SH-SY5Y (cell line): ENCODE measurements around the gene GP9.

Experiments
- GATA2 ChIP-seq: IDR thresholded peaks from 2 replicates; pipeline ENCODE4 v1.6.1; 2011; ENCODE audit warnings: mild to moderate bottlenecking, low read depth, low read length
- GATA3 ChIP-seq: IDR thresholded peaks from 2 replicates; pipeline ENCODE4 v1.6.1; 2011; ENCODE audit warnings: low read depth, mild to moderate bottlenecking, low read length, moderate library complexity

Gene GP9

DNA sequence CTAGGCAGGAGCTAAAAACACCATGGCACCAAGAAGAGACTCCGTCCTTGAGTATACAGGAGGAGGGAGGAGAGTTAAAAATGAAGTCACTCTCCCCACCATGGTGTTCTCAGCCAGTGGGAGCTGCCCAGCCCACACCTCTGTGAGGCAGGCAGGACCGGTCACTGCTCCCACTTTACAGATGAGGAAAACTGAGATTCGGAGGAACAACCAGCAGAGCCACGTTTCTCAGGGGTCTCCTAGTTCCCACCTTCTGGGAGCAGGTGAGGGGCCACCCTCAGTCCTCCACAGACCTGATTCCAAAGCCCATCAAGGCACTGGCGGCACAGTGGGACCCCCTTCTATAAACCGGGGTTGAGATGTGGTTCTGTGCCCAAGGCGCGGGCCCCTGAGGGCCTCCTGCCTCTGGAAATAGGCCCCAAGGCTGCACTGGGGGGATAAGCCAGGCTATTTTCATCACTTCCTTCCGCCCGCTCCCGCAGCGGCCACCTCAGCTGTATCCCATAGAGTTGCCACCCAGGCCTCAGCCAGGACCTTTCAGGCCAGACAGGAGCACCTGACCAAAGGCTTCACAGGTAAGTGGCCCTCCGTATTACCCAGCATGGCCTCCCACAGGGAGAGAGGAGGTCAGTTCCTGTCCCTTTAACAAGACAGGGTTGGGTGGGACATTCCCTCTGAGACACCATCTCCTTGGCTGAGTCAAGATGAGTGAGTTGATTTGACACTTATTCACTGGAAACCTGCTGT, at the start of gene GP9:
GP9 (plus strand) TSS at position 504 of the 747 bp plus-strand sequence. CDS start 961 bp downstream, outside the sequence.
- no peak for TF ChIP-seq GATA3
- TF ChIP-seq GATA2: no peak

- TF ChIP-seq GATA2: no peak
- TF ChIP-seq GATA3: no peak
Observed at GRCh38 chr3:129013491-129013891, 47.1 kb upstream of the GP9 start.

DNA sequence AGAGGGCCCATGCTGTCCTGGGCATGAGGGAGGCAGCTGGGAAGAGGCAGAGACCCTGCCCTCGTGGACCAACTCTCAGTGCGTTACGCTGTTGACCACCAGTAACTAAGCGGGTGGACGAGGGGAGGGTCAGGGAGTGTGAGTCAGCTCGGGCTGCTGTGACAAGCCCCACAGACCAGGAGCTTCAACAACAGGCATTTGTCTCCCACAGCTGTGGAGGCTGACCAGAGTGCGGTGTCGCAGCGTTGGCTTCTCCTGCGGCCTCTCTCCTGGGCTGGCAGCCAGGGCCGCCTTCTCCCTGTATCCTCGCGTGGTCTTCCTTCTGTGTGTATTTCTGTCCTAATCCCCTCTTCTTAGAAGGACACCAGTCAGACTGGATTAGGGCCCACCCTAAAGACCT, 46.4 kb upstream of the GP9 start:
- TF ChIP-seq GATA3: no peak
- TF ChIP-seq GATA2: no peak

DNA sequence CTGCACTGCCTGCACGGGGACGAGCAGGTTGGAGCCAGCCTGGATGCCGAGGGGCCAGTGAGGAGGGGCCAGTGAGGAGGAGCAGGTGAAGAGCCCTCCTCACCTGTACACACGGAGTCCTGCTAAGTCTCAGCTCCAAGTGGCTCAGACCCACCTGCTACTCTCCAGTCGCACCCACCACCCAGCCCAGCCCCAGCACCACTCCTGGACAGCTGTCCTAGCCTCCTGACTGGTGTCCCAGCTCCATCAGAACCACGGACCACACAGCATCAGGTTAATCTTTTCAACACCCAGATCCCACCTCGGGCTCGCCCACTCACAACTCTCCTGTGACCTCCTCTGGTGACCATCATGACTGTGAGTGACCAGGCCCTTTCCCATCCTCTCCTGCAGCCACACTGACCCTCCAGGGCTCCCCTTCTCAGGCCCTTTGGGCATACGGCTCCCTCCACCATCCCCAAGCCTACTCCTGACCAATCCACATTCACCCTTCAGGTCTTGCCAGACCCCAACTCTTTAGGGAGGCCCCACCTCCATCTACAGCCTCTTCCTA, 45.7 kb upstream of the GP9 start:
- TF ChIP-seq GATA3 (no peak), GATA2 (no peak)

- TF ChIP-seq GATA3 (no peak), GATA2 (no peak)
Observed at GRCh38 chr3:129015388-129016105, 45.0 kb upstream of the GP9 start.

DNA sequence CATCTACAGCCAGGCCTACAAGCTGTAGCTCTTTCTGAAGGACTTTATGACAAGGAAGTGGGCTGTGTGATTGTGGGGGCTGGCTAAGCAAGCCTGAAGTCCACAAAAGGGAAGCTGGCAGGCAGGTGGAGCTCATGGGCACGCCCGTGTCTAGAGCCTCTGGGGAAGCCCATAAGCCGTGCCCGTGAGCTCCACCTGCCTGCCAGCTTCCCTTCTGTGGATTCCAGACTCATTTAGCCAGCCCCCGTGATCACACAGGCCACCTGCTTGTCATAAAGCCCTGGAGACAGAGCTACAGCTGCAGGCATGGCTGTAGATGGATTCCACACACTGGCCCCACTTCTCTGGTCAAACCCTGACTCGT, 44.2 kb upstream of the GP9 start:
- no peak for TF ChIP-seq GATA2
- TF ChIP-seq GATA3: no peak

- TF ChIP-seq GATA3 (no peak), GATA2 (no peak)
Observed at GRCh38 chr3:129016720-129017483, 43.7 kb upstream of the GP9 start.

DNA sequence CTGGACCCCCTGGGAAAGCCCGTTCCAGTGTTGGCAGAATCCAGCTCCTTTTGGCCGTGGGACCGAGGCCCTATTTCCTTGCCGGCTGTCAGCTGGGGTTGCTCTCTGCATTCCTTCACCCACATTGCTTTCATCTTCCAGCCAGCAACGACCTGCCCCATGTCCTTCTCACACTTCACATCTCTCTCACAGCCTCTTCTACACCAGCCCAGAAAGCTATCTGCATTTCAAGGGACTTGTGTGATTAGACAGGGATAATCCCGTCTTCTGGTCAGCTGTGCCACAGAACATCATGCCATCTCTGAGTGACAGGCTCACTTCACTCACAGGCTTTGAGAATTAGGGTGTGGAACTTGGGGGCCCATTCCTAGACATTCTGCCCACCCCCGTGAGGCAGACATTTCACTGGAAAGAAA, 43.1 kb upstream of the GP9 start:
- TF ChIP-seq GATA2 (no peak), GATA3 (no peak)

DNA sequence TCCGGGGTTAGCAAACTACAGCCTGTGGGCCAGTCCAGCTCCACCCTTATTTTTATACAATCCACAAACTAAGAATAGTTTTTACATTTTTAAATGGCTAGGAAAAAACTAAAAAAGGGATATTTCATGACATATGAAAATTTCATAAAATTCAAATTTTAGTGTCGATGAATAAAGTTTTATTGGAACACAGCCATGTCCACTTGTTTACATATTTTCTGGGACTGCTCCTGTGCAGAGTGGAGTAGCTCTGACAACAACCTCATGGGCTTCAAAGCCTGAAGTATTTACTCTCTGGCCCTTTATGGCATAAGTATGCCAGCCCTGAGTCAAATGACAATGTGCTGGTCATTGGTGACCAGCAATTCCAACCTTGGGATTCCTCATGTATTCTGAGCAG, 42.3 kb upstream of the GP9 start:
- TF ChIP-seq GATA2: no peak
- TF ChIP-seq GATA3: no peak

GRCh38 chr3:129018751-129019150, 41.8 kb upstream of the GP9 start:
- TF ChIP-seq GATA3: no peak
- TF ChIP-seq GATA2: no peak

DNA sequence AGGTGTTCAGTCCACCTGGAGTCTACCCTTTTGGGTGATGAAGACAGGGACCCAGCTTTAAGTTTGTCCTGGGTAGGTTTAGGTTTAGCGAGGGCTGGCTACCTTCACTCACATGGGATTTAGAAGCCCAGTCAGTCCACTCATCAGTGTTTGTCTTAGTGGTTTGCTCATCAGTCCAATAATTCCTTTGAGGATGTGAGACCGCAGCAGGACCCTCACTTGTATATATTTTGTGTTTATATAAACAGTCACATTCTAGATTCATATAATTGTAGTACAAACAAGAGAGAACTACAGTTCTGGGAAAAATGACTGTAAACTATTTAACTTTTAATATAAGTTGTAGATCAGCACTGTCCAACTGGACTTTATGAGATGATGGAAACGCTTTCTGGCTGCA, 41.3 kb upstream of the GP9 start:
- no peak for TF ChIP-seq GATA2

DNA sequence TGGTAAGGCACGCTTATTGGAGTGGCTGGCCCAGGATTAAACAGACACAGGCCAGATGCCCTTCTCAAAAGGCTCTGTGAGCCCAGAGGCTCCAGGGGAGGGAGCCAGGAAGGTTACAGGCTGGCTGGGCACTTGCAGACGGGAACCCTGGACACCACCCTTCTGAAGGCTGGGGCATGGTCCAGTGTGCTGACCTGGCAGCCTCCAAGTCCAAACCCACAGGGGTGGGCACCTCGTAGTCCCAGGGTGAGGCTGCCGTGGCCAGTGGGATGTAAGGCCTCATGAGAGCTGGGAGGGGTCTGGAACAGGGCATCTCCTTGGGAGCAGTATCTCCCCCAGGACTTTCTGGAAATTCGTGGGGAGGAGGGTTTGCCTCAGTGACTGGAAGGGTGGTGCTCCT, 39.9 kb upstream of the GP9 start:
- TF ChIP-seq GATA2 (no peak), GATA3 (no peak)

DNA sequence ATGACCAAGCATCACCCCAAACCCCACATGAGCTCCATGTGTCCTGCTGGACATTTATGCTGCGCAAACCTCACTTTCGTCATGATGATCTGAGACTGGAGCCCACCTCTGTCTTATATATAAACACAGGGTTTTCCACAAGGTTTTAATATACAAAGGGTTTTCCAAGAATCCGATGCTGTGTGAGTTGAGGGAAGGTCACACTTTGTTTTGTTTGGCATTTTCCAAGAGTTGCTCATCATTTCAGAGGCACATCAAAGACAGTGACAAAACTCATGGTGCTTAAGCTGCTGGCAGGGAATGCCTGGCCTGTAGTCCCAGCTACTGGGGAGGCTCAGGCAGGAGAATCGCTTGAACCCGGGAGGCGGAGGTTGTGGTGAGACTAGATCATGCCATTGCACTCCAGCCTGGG, 39.4 kb upstream of the GP9 start:
- TF ChIP-seq GATA2: no peak
